ENCODE measurements around the gene AMPD1. TPM values are rescaled to one million over a fixed set of nuclear protein-coding genes. Genes with fewer than 3 reads are reported as not detected.

The AMPD1 gene
- total RNA-seq, 1 experiment from 2014 or later, result not detected

DNA sequence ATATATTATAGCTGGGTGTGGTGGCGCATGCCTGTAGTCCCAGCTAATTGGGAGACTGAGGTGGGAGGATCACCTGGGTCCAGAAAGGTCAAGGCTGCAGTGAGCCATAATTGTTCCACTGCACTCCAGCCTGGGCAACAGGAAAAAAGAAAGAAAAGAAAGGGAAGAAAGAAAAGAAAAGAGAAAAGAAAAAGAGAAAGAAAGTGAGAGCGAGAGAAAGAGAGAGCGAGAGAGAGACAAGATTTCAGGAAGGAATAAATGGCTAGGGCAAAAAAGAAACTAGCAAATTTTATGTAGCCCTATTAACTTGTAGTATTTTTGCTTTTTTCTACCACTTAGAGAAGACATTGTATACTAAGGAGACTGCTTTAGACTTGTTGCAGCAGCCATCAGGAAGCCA lies 15.0 kb upstream of the AMPD1 start:
- H3K23ac ChIP-seq (ENCODE audit: insufficient read length, low read depth, low read length), result no peak overlapping the region
- no peak overlapping the region for H3K9ac ChIP-seq (ENCODE audit: extremely low read depth, insufficient read length, low read length)
- no peak overlapping the region for H2BK120ac ChIP-seq (ENCODE audit: low read depth, low read length, poor library complexity, severe bottlenecking)
- no peak overlapping the region for H2BK5ac ChIP-seq (ENCODE audit: insufficient read length, low read length)
- Mint-ChIP-seq H3K27ac (no peak overlapping the region), H3K36me3 (ENCODE audit: insufficient read depth in 1 of 3, low read depth in 3 of 3) (peaks cover 18 to 76% (median 60%) of the 10 kb centered on the region in 3 experiments; a peak in 6 of 7 replicates), H3K4me3 (no peak overlapping the region), H3K27me3 (ENCODE audit: low read depth) (no peaks in the 10 kb centered on the region), H3K4me1 (no peaks in the 10 kb centered on the region), H3K9me3 (no peaks in the 10 kb centered on the region)
- no peak overlapping the region for H4K5ac ChIP-seq (ENCODE audit: insufficient read length, low read depth, low read length)
- H2AFZ ChIP-seq (ENCODE audit: low read length), result no peak overlapping the region
- H3K4ac ChIP-seq (ENCODE audit: low read depth, low read length), result no peak overlapping the region
- H3K4me2 ChIP-seq (ENCODE audit: insufficient read depth, insufficient read length, low read length), result no peak overlapping the region
- H2BK12ac ChIP-seq (ENCODE audit: insufficient read length, low read depth, low read length), result no peak overlapping the region
- no peak overlapping the region for H2BK20ac ChIP-seq (ENCODE audit: low read depth, low read length, poor library complexity, severe bottlenecking)
- H3K18ac ChIP-seq (ENCODE audit: insufficient read length, low read depth, low read length), result no peak overlapping the region
- no peak overlapping the region for H3K14ac ChIP-seq (ENCODE audit: insufficient read depth, low read length)
- no peak overlapping the region for H4K91ac ChIP-seq (ENCODE audit: insufficient read length, low read depth, low read length)
- 100% methylated on average over 2 of the region's 3 CpGs for WGBS (ENCODE audit: extremely low coverage, insufficient read length, low lambda C conversion rate)
- no peak for DNase-seq
- no peak overlapping the region for H2BK15ac ChIP-seq (ENCODE audit: low read depth, low read length)
- TF ChIP-seq, protein P1, sequence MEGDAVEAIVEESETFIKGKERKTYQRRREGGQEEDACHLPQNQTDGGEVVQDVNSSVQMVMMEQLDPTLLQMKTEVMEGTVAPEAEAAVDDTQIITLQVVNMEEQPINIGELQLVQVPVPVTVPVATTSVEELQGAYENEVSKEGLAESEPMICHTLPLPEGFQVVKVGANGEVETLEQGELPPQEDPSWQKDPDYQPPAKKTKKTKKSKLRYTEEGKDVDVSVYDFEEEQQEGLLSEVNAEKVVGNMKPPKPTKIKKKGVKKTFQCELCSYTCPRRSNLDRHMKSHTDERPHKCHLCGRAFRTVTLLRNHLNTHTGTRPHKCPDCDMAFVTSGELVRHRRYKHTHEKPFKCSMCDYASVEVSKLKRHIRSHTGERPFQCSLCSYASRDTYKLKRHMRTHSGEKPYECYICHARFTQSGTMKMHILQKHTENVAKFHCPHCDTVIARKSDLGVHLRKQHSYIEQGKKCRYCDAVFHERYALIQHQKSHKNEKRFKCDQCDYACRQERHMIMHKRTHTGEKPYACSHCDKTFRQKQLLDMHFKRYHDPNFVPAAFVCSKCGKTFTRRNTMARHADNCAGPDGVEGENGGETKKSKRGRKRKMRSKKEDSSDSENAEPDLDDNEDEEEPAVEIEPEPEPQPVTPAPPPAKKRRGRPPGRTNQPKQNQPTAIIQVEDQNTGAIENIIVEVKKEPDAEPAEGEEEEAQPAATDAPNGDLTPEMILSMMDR (conservative IDR thresholded peaks at IDR 0.05), result no peak
- H3K56ac ChIP-seq (ENCODE audit: insufficient read length, low read depth, low read length), result no peak overlapping the region
- H3K27me3 ChIP-seq (ENCODE audit: insufficient read depth, low read length), result no peaks in the 10 kb centered on the region
- no peaks in the 10 kb centered on the region for H3K4me1 ChIP-seq (ENCODE audit: insufficient read depth, low read length)
- H3T11ph ChIP-seq (ENCODE audit: low read length), result no peak overlapping the region
- H3K79me2 ChIP-seq (ENCODE audit: insufficient read depth, low read length), result peaks cover under 1% of the 10 kb centered on the region; the same call in 1 of the 2 replicates
- H3K79me1 ChIP-seq (ENCODE audit: insufficient read depth, low read depth, low read length, poor library complexity, severe bottlenecking), result no peaks in the 10 kb centered on the region
- H2AK5ac ChIP-seq (ENCODE audit: insufficient read length, low read length), result no peak overlapping the region
- H4K20me1 ChIP-seq (ENCODE audit: control insufficient read depth, insufficient read depth, insufficient read length), result no peaks in the 10 kb centered on the region
- no peaks in the 10 kb centered on the region for H3K23me2 ChIP-seq (ENCODE audit: insufficient read length, low read depth, low read length, poor library complexity, severe bottlenecking)
- no peaks in the 10 kb centered on the region for H3K9me3 ChIP-seq (ENCODE audit: control insufficient read depth, low read depth, low read length)
- no peak overlapping the region for H4K8ac ChIP-seq (replicated peaks; ENCODE audit: insufficient read length, low read depth, low read length)
- no peak overlapping the region for H3K27ac ChIP-seq (ENCODE audit: insufficient read length, low read depth, low read length)
